ENCODE data around the gene TBK1. TPM values are rescaled to one million over a fixed set of nuclear protein-coding genes. Genes with fewer than 3 reads are reported as not detected.
"Not testable (repeated sequence)": the region's sequence is repeated elsewhere in the genome, so short reads cannot be mapped to it uniquely, and the experiment has no call there.

Gene TBK1
- total RNA-seq, 2 experiments from 2014 or later, result 14.0 to 15.5 TPM

DNA sequence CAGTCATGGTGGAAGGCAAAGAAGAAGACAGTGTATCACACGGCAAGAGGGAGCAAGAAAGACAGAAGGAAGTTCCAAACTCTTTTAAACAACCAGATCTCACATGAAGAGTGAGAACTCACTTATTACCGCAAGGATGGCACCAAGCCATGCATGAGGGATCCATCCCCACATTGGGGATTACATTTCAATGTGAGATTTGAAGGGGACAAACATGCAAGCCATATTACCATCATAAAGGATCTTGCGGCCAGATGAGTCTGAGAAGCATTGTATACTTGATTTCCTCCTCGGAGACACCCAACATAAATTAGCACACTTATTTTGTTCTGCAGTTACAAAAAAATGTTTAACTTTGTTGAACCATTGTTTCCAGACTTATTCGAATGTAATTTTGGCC lies 66.5 kb downstream of the TBK1 start:
- TF ChIP-seq, protein P1, sequence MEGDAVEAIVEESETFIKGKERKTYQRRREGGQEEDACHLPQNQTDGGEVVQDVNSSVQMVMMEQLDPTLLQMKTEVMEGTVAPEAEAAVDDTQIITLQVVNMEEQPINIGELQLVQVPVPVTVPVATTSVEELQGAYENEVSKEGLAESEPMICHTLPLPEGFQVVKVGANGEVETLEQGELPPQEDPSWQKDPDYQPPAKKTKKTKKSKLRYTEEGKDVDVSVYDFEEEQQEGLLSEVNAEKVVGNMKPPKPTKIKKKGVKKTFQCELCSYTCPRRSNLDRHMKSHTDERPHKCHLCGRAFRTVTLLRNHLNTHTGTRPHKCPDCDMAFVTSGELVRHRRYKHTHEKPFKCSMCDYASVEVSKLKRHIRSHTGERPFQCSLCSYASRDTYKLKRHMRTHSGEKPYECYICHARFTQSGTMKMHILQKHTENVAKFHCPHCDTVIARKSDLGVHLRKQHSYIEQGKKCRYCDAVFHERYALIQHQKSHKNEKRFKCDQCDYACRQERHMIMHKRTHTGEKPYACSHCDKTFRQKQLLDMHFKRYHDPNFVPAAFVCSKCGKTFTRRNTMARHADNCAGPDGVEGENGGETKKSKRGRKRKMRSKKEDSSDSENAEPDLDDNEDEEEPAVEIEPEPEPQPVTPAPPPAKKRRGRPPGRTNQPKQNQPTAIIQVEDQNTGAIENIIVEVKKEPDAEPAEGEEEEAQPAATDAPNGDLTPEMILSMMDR (IDR thresholded peaks at IDR 0.05), result no peak
- no peaks in the 10 kb centered on the region for H3K36me3 Mint-ChIP-seq (ENCODE audit: low read depth)
- CTCF ChIA-PET, result interaction anchor here (0.6 to 0.8 kb wide), 2 partner anchors 71 to 163 kb away, joined by 3 read pairs; no protein-coding TSS in a partner anchor
- no peak overlapping the region for H3K4me3 Mint-ChIP-seq
- H3K4me1 Mint-ChIP-seq (ENCODE audit: low read depth), result peaks cover 6% of the 10 kb centered on the region
- POLR2A ChIA-PET, result no interaction called here
- intact Hi-C loops (cut with micrococcal nuclease), result no loop called here
- DNase-seq (no peak), ATAC-seq (no peak)
- no peaks in the 10 kb centered on the region for H3K9me3 Mint-ChIP-seq
- peaks cover 9% of the 10 kb centered on the region for H3K27me3 Mint-ChIP-seq
- no peak overlapping the region for H3K27ac Mint-ChIP-seq

DNA sequence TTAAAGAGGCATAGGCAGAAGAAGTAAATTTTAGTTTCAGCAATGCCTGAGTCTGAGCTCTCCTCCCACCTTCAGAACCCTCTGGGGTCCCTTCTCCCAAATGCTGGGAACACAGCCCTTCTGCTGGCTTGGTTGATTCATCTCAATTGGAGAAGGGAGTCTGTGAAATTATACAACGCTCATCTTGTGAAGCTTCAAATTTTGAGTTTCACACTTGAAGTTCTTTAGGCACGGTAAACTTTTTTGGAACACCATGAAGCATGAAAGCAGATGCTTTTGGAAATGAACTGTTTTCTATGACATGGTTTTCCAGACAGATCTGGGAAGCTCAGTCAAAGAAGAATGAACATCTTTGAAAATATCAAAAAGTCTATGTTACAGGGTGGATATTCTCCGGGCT lies 69.9 kb downstream of the TBK1 start:
- intact Hi-C loops (cut with micrococcal nuclease), result no loop called here
- peak overlapping the region; percentile 69 for H3K27ac Mint-ChIP-seq
- CTCF ChIA-PET, result interaction anchor here (0.7 to 0.9 kb wide), 2 partner anchors 12 to 213 kb away, joined by 3 read pairs; no protein-coding TSS in a partner anchor
- no peak for DNase-seq
- POLR2A ChIA-PET, result interaction anchor here (0.5 kb wide), 1 partner anchor 584 kb away, joined by 3 read pairs; no protein-coding TSS in a partner anchor
- H3K36me3 Mint-ChIP-seq (ENCODE audit: low read depth), result no peaks in the 10 kb centered on the region
- TF ChIP-seq, protein P1 (IDR thresholded peaks at IDR 0.05), result no peak
- peaks cover 6% of the 10 kb centered on the region for H3K4me1 Mint-ChIP-seq (ENCODE audit: low read depth)
- peaks cover 8% of the 10 kb centered on the region for H3K27me3 Mint-ChIP-seq
- no peak overlapping the region for H3K4me3 Mint-ChIP-seq
- no peak for ATAC-seq
- H3K9me3 Mint-ChIP-seq, result no peaks in the 10 kb centered on the region

DNA sequence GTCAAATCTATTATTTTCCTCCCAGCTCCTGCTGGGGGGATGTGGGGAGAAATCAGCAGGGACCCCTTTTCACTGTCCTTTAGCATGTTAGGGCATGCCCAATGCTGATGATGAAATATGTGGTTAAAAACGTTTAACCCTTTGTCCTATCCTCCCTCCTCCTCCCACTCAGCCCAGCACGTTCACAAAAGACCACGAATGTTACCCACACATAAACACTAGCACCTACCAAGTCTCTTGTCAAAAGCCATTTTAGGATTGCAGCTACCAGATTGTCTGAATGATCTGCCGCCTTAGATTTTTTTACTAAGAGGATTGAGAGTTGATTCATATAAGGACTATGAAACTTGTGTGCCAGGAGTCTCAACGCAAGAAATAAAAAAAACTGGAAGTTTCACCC lies 70.4 kb downstream of the TBK1 start:
- intact Hi-C loops (cut with micrococcal nuclease), result no loop called here
- DNase-seq (peak; percentile 17), ATAC-seq (no peak)
- Mint-ChIP-seq H3K27me3 (peaks cover 8% of the 10 kb centered on the region), H3K9me3 (no peaks in the 10 kb centered on the region), H3K4me1 (ENCODE audit: low read depth) (peaks cover 6% of the 10 kb centered on the region), H3K36me3 (ENCODE audit: low read depth) (no peaks in the 10 kb centered on the region), H3K27ac (peak overlapping the region; percentile 69), H3K4me3 (no peak overlapping the region)
- ChIA-PET POLR2A (interaction anchor here (0.5 kb wide), 1 partner anchor 585 kb away, joined by 3 read pairs; no protein-coding TSS in a partner anchor), CTCF (interaction anchor here (0.9 kb wide), 1 partner anchor 13 kb away, joined by 3 read pairs; no protein-coding TSS in a partner anchor)
- TF ChIP-seq, protein P1 (IDR thresholded peaks at IDR 0.05), result no peak

DNA sequence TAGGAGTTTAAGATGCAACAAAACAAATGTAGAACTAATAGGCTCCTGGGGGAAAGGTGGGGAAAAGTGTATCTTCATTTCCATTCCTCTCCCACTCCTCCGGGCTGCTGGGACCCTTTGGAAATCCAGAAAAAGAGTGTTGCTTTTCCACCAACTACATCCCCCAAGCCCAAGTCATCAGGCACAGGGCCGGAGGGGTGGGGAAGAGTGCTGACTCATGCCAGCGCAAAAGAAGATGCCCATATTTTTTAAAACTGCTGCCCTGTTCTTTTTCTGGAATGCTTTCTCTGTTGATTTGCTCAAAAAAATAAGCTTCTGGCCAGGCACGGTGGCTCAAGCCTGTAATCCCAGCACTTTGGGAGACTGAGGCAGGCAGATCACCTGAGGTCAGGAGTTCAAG lies 70.9 kb downstream of the TBK1 start:
- no peak overlapping the region for H3K27ac Mint-ChIP-seq
- ATAC-seq (no peak), DNase-seq (no peak)
- intact Hi-C loops (cut with micrococcal nuclease), result no loop called here
- H3K4me3 Mint-ChIP-seq, result no peak overlapping the region
- H3K4me1 Mint-ChIP-seq (ENCODE audit: low read depth), result peaks cover 6% of the 10 kb centered on the region
- ChIA-PET POLR2A (no interaction called here), CTCF (interaction anchor here (0.9 kb wide), 1 partner anchor 10 kb away, joined by 3 read pairs; no protein-coding TSS in a partner anchor)
- TF ChIP-seq, protein P1 (IDR thresholded peaks at IDR 0.05), result no peak
- H3K9me3 Mint-ChIP-seq, result no peaks in the 10 kb centered on the region
- H3K36me3 Mint-ChIP-seq (ENCODE audit: low read depth), result no peaks in the 10 kb centered on the region
- H3K27me3 Mint-ChIP-seq, result peaks cover 8% of the 10 kb centered on the region

DNA sequence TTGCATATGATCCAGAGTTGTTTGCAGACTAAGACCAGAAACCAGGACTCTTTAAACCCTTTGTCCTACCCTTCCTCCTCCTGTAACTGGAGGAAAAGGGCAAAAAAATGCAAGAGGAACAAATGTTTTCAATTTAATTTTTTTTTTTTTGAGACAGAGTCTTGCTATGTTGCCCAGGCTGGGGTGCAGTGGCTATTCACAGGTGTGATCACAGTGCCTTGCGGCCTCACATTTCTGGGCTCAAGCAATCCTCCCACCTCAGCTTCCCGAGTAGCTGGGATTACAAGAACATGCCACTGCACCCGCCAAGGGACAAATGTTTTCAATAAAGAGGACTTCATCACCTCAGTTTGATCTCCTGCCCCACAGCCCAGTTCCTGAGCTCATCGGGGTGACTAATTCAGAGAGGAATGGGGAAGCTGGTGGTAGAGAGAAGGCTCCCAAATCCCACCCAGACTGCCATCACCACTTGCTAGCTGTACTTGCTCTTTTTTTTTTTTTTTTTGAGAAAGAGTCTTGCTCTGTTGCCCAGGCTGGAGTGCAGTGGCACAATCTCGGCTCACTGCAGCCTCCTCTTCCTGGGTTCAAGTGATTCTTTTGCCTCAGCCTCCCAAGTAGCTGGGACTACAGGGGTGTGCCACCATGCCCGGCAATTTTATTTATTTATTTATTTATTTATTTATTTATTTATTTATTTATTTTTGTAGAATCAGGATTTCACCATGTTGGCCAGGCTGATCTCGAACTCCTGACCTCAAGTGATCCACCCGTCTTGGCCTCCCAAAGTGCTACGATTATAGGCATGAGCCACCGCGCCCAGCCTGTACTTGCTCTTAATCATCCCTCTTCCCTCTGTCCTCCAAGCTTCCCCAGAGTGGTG lies 71.9 kb downstream of the TBK1 start:
- H3K36me3 Mint-ChIP-seq (ENCODE audit: low read depth); H3K4me3 Mint-ChIP-seq; intact Hi-C loops (cut with micrococcal nuclease); H3K27ac Mint-ChIP-seq; H3K9me3 Mint-ChIP-seq; H3K27me3 Mint-ChIP-seq; DNase-seq; POLR2A ChIA-PET; ATAC-seq; H3K4me1 Mint-ChIP-seq (ENCODE audit: low read depth): not testable (repeated sequence)
- CTCF ChIA-PET, result interaction anchor here (0.9 kb wide), 1 partner anchor 11 kb away, joined by 3 read pairs; no protein-coding TSS in a partner anchor
